Measurements from ENCODE around the gene DTNB. TPM values are rescaled to one million over a fixed set of nuclear protein-coding genes. Genes with fewer than 3 reads are reported as not detected.

Gene DTNB
- polyA plus RNA-seq, 1 experiment: 12.5 TPM

DNA sequence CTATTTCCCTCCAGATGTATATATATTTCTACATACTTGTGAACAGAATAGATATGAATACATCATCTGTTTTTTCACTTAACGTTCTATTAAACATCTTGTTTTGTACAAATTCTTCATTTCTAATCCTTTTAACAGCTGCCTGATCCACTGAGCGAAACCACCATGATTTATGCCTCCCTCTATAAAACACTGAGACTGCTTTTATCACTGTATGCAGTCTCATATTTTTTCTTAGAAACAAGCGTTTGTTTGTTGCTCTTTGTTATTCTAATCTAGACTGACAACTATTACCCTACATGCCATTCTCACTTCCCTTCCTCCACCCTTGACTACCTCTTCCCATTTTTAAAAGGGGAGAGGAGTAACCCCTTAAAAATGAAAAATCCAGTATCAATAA is 88.2 kb downstream of the DTNB start:
- Histone ChIP-seq H3K9me3 (ENCODE audit: control insufficient read depth, insufficient read depth, low read length) (no peaks in the 10 kb centered on the region; the same call in 1 of the 2 replicates), H3K27me3 (ENCODE audit: control insufficient read depth, insufficient read depth, low read length) (no peaks in the 10 kb centered on the region), H3K27ac (ENCODE audit: low read depth, low read length) (no peak overlapping the region), H3K4me3 (ENCODE audit: low read depth, low read length) (no peak overlapping the region)
- CTCF ChIA-PET: interaction anchor here (0.5 to 3.6 kb wide), 4 partner anchors 18 to 365 kb away, joined by 3 to 13 read pairs (median 4); no protein-coding TSS in a partner anchor
- TF ChIP-seq, protein P1, sequence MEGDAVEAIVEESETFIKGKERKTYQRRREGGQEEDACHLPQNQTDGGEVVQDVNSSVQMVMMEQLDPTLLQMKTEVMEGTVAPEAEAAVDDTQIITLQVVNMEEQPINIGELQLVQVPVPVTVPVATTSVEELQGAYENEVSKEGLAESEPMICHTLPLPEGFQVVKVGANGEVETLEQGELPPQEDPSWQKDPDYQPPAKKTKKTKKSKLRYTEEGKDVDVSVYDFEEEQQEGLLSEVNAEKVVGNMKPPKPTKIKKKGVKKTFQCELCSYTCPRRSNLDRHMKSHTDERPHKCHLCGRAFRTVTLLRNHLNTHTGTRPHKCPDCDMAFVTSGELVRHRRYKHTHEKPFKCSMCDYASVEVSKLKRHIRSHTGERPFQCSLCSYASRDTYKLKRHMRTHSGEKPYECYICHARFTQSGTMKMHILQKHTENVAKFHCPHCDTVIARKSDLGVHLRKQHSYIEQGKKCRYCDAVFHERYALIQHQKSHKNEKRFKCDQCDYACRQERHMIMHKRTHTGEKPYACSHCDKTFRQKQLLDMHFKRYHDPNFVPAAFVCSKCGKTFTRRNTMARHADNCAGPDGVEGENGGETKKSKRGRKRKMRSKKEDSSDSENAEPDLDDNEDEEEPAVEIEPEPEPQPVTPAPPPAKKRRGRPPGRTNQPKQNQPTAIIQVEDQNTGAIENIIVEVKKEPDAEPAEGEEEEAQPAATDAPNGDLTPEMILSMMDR (IDR thresholded peaks at IDR 0.05; ENCODE audit: low read depth, low read length): no peak
- no peak for DNase-seq (ENCODE audit: low read depth, low spot score)
- POLR2A ChIA-PET: no interaction called here

DNA sequence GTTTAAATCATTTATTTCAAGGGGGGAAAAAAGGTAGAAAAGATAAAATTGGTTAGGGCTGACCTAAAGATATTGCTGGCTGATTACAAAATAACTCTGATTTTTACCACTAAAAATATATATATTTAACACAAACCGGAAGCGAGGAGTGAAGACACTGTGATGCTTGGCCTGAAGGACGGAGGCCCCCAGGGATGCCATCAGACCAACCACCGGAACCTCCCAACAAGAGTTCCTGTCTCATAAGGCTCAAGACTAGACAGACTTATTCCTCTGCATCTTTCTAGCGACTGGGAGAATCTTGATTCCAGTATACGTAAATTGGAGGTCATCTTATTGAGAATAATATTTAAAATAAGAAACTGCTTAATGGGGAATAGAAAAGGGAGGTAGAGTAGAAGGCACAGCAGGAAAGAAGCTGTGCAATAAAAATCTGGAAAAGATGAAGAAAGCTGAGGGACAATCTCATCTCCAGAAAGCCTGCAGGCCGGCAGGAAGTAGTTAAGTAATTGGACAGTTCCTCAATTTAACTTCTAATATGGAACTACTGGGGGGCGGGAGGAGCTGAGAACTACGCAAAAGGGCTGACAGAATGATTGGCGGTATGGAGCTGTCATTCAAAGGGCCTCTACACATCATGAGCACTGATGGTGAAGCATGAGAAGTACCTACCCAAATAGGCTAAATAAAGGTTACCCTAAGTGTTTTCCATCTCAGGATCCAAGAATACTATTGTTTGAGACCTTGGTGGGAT is 91.1 kb downstream of the DTNB start:
- ChIA-PET CTCF (interaction anchor here (1.0 to 1.4 kb wide), 2 partner anchors 220 kb away, joined by 5 read pairs; no protein-coding TSS in a partner anchor), POLR2A (no interaction called here)

DNA sequence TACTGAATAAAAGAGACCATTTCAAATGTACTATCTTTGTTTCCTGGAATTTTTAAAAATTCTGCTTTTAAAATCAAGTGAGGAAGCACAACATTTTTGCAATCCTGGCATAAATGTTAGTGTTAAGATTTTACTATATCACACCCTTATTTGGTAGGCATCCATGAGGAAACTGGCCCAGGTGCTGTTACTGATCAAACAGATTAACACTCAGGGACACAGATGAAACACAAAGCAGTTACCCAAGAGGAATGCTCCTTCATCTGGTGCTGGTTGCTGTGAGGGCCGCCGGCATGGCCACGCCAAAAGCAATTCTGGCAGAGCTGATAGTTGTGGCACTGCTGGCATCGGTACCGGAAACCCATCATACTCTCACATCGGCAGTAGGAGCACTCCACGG is 96.8 kb downstream of the DTNB start:
- ChIA-PET POLR2A (no interaction called here), CTCF (no interaction called here)
- Histone ChIP-seq H3K4me3 (ENCODE audit: low read depth, low read length) (no peak overlapping the region), H3K27ac (ENCODE audit: low read depth, low read length) (no peak overlapping the region), H3K9me3 (ENCODE audit: control insufficient read depth, insufficient read depth, low read length) (no peaks in the 10 kb centered on the region), H3K27me3 (ENCODE audit: control insufficient read depth, insufficient read depth, low read length) (no peaks in the 10 kb centered on the region)
- TF ChIP-seq, protein P1 (IDR thresholded peaks at IDR 0.05; ENCODE audit: low read depth, low read length): no peak
- DNase-seq (ENCODE audit: low read depth, low spot score): no peak

More for the DNA sequence above, 91.1 kb downstream of the DTNB start:
- H3K4me3 ChIP-seq (ENCODE audit: low read depth, low read length): no peak overlapping the region
- no peak for DNase-seq (ENCODE audit: low read depth, low spot score)
- no peak overlapping the region for H3K27ac ChIP-seq (ENCODE audit: low read depth, low read length)
- no peaks in the 10 kb centered on the region for H3K27me3 ChIP-seq (ENCODE audit: control insufficient read depth, insufficient read depth, low read length)
- TF ChIP-seq, protein P1 (IDR thresholded peaks at IDR 0.05; ENCODE audit: low read depth, low read length): no peak
- H3K9me3 ChIP-seq (ENCODE audit: control insufficient read depth, insufficient read depth, low read length): no peaks in the 10 kb centered on the region

DNA sequence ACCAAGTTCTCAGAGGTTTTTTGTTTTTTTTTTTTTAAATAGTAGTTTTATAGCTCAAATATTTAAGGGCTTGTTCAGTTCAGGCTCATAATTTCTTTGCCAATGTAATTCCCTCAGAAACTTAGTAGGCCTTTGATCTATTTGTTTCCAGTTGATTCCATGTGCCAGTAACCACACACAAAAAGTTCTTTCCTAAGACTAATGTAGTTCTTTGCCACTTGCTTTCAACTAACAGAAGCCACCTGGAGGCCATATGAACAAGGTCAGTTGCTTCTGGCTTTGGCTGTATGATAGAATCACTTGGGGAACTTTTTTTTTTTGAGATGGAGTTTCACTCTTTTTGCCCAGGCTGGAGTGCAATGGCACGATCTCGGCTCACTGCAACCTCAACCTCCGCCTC is 100.7 kb downstream of the DTNB start:
- CTCF ChIA-PET: interaction anchor here (0.6 kb wide), 1 partner anchor 375 kb away, joined by 4 read pairs; no protein-coding TSS in a partner anchor
- no peak for DNase-seq (ENCODE audit: low read depth, low spot score)
- POLR2A ChIA-PET: no interaction called here
- TF ChIP-seq, protein P1 (IDR thresholded peaks at IDR 0.05; ENCODE audit: low read depth, low read length): no peak
- no peaks in the 10 kb centered on the region for H3K9me3 ChIP-seq (ENCODE audit: control insufficient read depth, insufficient read depth, low read length)
- no peak overlapping the region for H3K27ac ChIP-seq (ENCODE audit: low read depth, low read length)
- H3K4me3 ChIP-seq (ENCODE audit: low read depth, low read length): no peak overlapping the region
- no peaks in the 10 kb centered on the region for H3K27me3 ChIP-seq (ENCODE audit: control insufficient read depth, insufficient read depth, low read length)

DNA sequence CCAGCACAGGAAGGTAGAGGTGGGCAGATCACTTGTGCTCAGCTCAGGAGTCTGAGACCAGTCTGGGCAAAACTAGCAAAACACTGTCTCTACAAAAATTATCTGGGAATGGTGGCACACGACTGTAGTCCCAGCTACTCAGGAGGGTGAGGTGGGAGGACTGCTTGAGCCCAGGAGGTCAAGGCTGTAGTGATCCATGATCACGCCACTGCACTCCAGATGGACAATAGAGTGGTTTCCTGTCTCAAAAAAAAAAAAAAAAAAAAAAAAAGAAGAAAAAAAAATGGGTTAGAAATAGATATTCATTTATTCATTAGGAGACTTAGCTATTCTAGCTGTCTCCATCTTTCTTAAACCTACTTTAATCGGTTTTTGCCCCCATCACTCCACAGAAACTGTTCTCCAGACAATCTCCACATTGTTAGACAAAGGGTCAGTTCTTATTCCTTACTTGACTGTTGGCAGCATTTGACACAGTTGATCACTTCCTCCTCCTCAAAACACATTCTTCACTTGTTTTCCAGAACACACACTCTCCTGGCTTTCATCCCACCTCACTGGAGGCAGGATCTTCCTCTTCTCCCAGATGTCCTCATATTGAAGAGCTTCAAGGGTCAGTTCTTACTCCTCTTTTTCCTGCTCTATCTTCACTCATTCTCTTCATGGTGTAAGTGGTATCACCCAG is 103.1 kb downstream of the DTNB start:
- H3K27me3 ChIP-seq (ENCODE audit: control insufficient read depth, insufficient read depth, low read length): no peaks in the 10 kb centered on the region
- TF ChIP-seq, protein P1 (IDR thresholded peaks at IDR 0.05; ENCODE audit: low read depth, low read length): no peak
- no peaks in the 10 kb centered on the region for H3K9me3 ChIP-seq (ENCODE audit: control insufficient read depth, insufficient read depth, low read length)
- ChIA-PET CTCF (interaction anchor here (1.2 kb wide), 1 partner anchor 95 kb away, joined by 4 read pairs; no protein-coding TSS in a partner anchor), POLR2A (interaction anchor here (0.6 kb wide), 1 partner anchor 274 kb away, joined by 3 read pairs; no protein-coding TSS in a partner anchor)
- H3K4me3 ChIP-seq (ENCODE audit: low read depth, low read length): no peak overlapping the region
- no peak overlapping the region for H3K27ac ChIP-seq (ENCODE audit: low read depth, low read length)
- no peak for DNase-seq (ENCODE audit: low read depth, low spot score)

Data from AG04450 (cell line).